Measurements from ENCODE around the gene C20orf202.

DNA sequence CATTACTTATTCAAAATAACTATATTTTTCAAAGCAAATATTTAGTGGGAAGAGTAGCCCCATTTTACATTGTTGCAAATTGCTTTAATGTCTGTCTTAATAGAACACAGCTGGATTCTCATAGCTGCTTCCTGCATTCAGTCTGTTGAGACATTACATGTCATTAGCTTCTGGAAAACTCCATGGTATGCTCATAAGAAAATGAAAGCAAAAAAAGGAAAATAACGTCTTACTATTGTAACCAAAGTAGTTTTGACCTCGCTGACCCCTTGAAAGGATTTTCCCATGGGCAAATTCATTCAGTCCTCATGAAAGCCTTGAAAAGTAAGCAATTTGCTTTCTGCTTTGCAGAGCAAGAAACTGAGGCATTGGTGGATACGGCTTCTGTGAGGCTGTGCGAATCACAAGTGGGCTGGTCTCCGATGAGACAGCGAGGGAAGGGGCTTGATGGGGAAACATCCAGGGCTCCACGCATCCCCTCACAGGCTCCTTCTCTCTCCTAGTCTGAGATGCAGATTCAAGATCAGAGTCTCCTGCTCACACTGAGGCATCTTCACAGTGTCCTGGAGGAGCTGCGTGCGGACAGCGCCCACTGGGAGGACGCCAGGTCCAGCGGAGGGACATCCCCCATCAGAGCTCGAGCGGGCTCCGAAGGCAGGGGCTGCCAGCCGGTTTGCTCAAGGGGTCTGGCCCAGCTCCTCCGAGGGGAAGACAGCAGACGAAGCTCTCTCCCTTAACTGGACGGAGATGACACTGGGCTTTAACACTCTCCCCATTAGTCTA is 3.3 kb downstream of the C20orf202 start:
- no peak for TF ChIP-seq CTCF (conservative IDR thresholded peaks at IDR 0.05; ENCODE audit: low read depth, low read length)
- TF ChIP-seq EZH2phosphoT487 (IDR thresholded peaks at IDR 0.05; ENCODE audit: borderline replicate concordance, low read length), result no peak
